Smooth muscle cell of the pulmonary artery (primary cell): ENCODE results near the gene STPG3. TPM values are rescaled to one million over a fixed set of nuclear protein-coding genes. Genes with fewer than 3 reads are reported as not detected.

Source experiments
- total RNA-seq: library from RNA; depleted of rRNA; stranded (reverse); fragments of >200 nt; gene quantifications from 2 replicates; pipeline ENCODE4 v1.2.3, GENCODE V29; 2014

The STPG3 gene
- not detected in 2 replicates for total RNA-seq

GRCh38 chr9:137251194-137251461, at the start of gene STPG3:
TSS of gene STPG3 (plus strand) at chr9:137251286. CDS start at chr9:137251287, 1 bp downstream.

GRCh38 chr9:137205126-137206069, 45.7 kb upstream of the STPG3 start, which contains the start of the genes NDOR1 and TMEM203:
TSS of gene NDOR1 (plus strand) at chr9:137205700. CDS start at chr9:137205778, 78 bp downstream.
TSS of gene TMEM203 (minus strand) at chr9:137205648. CDS start at chr9:137205414, 234 bp downstream.

GRCh38 chr9:137222190-137223077, 28.7 kb upstream of the STPG3 start, which contains the start of gene RNF208:
TSS of gene RNF208 (minus strand) at chr9:137222240. CDS start at chr9:137221212, 1,028 bp downstream.

GRCh38 chr9:137224830-137225694, 26.0 kb upstream of the STPG3 start, which contains the start of gene CYSRT1:
TSS of gene CYSRT1 (plus strand) at chr9:137225174. CDS start at chr9:137225622, 448 bp downstream.

GRCh38 chr9:137227054-137227852, 23.8 kb upstream of the STPG3 start, which contains the start of gene RNF224:
TSS of gene RNF224 (plus strand) at chr9:137227502. CDS start at chr9:137228336, 834 bp downstream.

GRCh38 chr9:137230705-137231371, 20.2 kb upstream of the STPG3 start, which contains the start of gene SLC34A3:
TSS of gene SLC34A3 (plus strand) at chr9:137230901. CDS start at chr9:137231703, 802 bp downstream.

GRCh38 chr9:137240841-137241489, 10.1 kb upstream of the STPG3 start, which contains the start of gene TUBB4B:
TSS of gene TUBB4B (plus strand) at chr9:137241287. CDS start at chr9:137241361, 74 bp downstream.

GRCh38 chr9:137254624-137255447, 3.8 kb downstream of the STPG3 start, which contains the start of gene NELFB:
TSS of gene NELFB (plus strand) at chr9:137255327.

GRCh38 chr9:137277329-137278041, 26.4 kb downstream of the STPG3 start, which contains the start of gene TOR4A:
TSS of gene TOR4A (plus strand) at chr9:137277726. CDS start at chr9:137278690, 964 bp downstream.

GRCh38 chr9:137302118-137302448, 51.0 kb downstream of the STPG3 start, which contains the start of gene NRARP:
TSS of gene NRARP (minus strand) at chr9:137302271. CDS start at chr9:137301928, 343 bp downstream.

Other genes with a start within 250 kb of the STPG3 start
- gene ABCA2, start 223.0 kb upstream of the STPG3 start, total RNA-seq: 81.1 and 129 TPM in 2 replicates
- not detected in 2 replicates for gene FUT7, start 219.2 kb upstream of the STPG3 start, total RNA-seq
- gene NPDC1, start 205.1 kb upstream of the STPG3 start, total RNA-seq: 21.6 and 66.1 TPM in 2 replicates
- gene ENTPD2, start 197.2 kb upstream of the STPG3 start, total RNA-seq: not detected in 2 replicates
- 2.7 and 3.7 TPM in 2 replicates for gene SAPCD2, start 180.7 kb upstream of the STPG3 start, total RNA-seq
- gene UAP1L1, start 173.8 kb upstream of the STPG3 start, total RNA-seq: 20.3 and 38.3 TPM in 2 replicates
- 153 and 203 TPM in 2 replicates for gene MAN1B1, start 164.3 kb upstream of the STPG3 start, total RNA-seq
- 82.9 and 145 TPM in 2 replicates for gene DPP7, start 136.6 kb upstream of the STPG3 start, total RNA-seq
- gene GRIN1, start 112.1 kb upstream of the STPG3 start, total RNA-seq: 0.10 TPM in 1 of 2 replicates, not detected in the other
- gene LRRC26, start 81.2 kb upstream of the STPG3 start, total RNA-seq: not detected in 2 replicates
- gene TMEM210, start 79.2 kb upstream of the STPG3 start, total RNA-seq: not detected in 2 replicates
- 24.6 and 33.7 TPM in 2 replicates for gene ANAPC2, start 62.7 kb upstream of the STPG3 start, total RNA-seq
- gene SSNA1, start 62.6 kb upstream of the STPG3 start, total RNA-seq: 42.6 and 53.3 TPM in 2 replicates
- 6.1 and 9.5 TPM in 2 replicates for gene TPRN, start 50.5 kb upstream of the STPG3 start, total RNA-seq
- 36.8 and 39.2 TPM in 2 replicates for gene TMEM203, start 45.6 kb upstream of the STPG3 start, total RNA-seq
- 4.5 and 6.3 TPM in 2 replicates for gene NDOR1, start 45.6 kb upstream of the STPG3 start, total RNA-seq
- gene RNF208, start 29.0 kb upstream of the STPG3 start, total RNA-seq: 1.2 and 2.8 TPM in 2 replicates
- 0.33 and 0.66 TPM in 2 replicates for gene CYSRT1, start 26.1 kb upstream of the STPG3 start, total RNA-seq
- 0.07 TPM in 1 of 2 replicates, not detected in the other for gene RNF224, start 23.8 kb upstream of the STPG3 start, total RNA-seq
- not detected in 2 replicates for gene SLC34A3, start 20.4 kb upstream of the STPG3 start, total RNA-seq
- gene TUBB4B, start 10.0 kb upstream of the STPG3 start, total RNA-seq: 145 and 163 TPM in 2 replicates
- 59.5 and 64.4 TPM in 2 replicates for gene NELFB, start 4.0 kb downstream of the STPG3 start, total RNA-seq
- gene TOR4A, start 26.4 kb downstream of the STPG3 start, total RNA-seq: 19.7 and 47.4 TPM in 2 replicates
- gene NRARP, start 51.0 kb downstream of the STPG3 start, total RNA-seq: 0.13 and 0.20 TPM in 2 replicates
- 11.5 and 14.7 TPM in 2 replicates for gene EXD3, start 171.9 kb downstream of the STPG3 start, total RNA-seq
- gene NOXA1, start 172.1 kb downstream of the STPG3 start, total RNA-seq: 0.36 and 0.46 TPM in 2 replicates
- not detected in 2 replicates for gene ENTPD8, start 190.1 kb downstream of the STPG3 start, total RNA-seq
- gene NSMF, start 208.0 kb downstream of the STPG3 start, total RNA-seq: 20.3 and 36.7 TPM in 2 replicates